MM.1S (cell line): ENCODE measurements around the gene MSH5.

Experiments used
- CTCF ChIP-seq: fragments of 300-600 bp; sonication (generic); IDR thresholded peaks from 2 replicates; pipeline ENCODE4 v1.5.1; 2016; ENCODE audit warnings: antibody characterized with exemption, low read length, mixed read lengths
- EZH2 ChIP-seq: fragments of 300-600 bp; sonication (generic); optimal IDR thresholded peaks from 2 replicates; pipeline ENCODE3; 2017; ENCODE audit warnings: low read depth, mild to moderate bottlenecking, antibody characterized with exemption, low read length, mixed read lengths
- EZH2phosphoT487 ChIP-seq: fragments of 300-600 bp; sonication (generic); IDR thresholded peaks from 2 replicates; pipeline ENCODE4 v1.6.1; 2018; ENCODE audit warnings: antibody characterized with exemption, low read length

GRCh38 chr6:31692886-31693285 lies 46.9 kb upstream of the MSH5 start:
- TF ChIP-seq CTCF: no peak
- TF ChIP-seq EZH2: no peak
- no peak for TF ChIP-seq EZH2phosphoT487
